ACC112 (cell line): ENCODE data around the gene KLC1.
A peak's percentile ranks its signal among the peaks of the same experiment; 100 is the strongest.

ENCODE experiments used
- H2AFZ ChIP-seq: fragments of 200-600 bp; sonication (generic); one replicate; pipeline ENCODE4 v1.6.0; 2017; ENCODE audit warnings: antibody characterized with exemption, low read length; ENCODE audit not compliant: unreplicated experiment
- H3K27ac ChIP-seq: fragments of 200-600 bp; sonication (generic); 2 replicates; pipeline ENCODE4 v1.5.1; 2014; ENCODE audit warnings: low read depth, mild to moderate bottlenecking, antibody characterized with exemption, low read length, moderate library complexity
- H3K27me3 ChIP-seq: fragments of 200-600 bp; sonication (generic); 2 replicates; pipeline ENCODE4 v1.6.1; 2014; ENCODE audit warnings: mild to moderate bottlenecking, antibody characterized with exemption, low read length, moderate library complexity, mixed read lengths; ENCODE audit not compliant: insufficient read depth
- H3K36me3 ChIP-seq: fragments of 200-600 bp; sonication (generic); 2 replicates; pipeline ENCODE4 v1.6.1; 2016; ENCODE audit warnings: mild to moderate bottlenecking, antibody characterized with exemption, low read length, moderate library complexity, mixed read lengths; ENCODE audit not compliant: insufficient read depth
- H3K4me1 ChIP-seq: fragments of 200-600 bp; sonication (generic); one replicate; pipeline ENCODE4 v1.6.1; 2016; ENCODE audit warnings: low read length, mixed read lengths; ENCODE audit not compliant: insufficient read depth, unreplicated experiment, control insufficient read depth
- H3K4me3 ChIP-seq: fragments of 200-600 bp; sonication (generic); 2 replicates; pipeline ENCODE4 v1.5.1; 2014; ENCODE audit warnings: mild to moderate bottlenecking, low read depth, low read length
- H3K79me2 ChIP-seq: fragments of 200-600 bp; sonication (generic); one replicate; pipeline ENCODE4 v1.6.0; 2016; ENCODE audit warnings: low read length; ENCODE audit not compliant: control insufficient read depth, unreplicated experiment, insufficient read depth

KLC1 gene

DNA sequence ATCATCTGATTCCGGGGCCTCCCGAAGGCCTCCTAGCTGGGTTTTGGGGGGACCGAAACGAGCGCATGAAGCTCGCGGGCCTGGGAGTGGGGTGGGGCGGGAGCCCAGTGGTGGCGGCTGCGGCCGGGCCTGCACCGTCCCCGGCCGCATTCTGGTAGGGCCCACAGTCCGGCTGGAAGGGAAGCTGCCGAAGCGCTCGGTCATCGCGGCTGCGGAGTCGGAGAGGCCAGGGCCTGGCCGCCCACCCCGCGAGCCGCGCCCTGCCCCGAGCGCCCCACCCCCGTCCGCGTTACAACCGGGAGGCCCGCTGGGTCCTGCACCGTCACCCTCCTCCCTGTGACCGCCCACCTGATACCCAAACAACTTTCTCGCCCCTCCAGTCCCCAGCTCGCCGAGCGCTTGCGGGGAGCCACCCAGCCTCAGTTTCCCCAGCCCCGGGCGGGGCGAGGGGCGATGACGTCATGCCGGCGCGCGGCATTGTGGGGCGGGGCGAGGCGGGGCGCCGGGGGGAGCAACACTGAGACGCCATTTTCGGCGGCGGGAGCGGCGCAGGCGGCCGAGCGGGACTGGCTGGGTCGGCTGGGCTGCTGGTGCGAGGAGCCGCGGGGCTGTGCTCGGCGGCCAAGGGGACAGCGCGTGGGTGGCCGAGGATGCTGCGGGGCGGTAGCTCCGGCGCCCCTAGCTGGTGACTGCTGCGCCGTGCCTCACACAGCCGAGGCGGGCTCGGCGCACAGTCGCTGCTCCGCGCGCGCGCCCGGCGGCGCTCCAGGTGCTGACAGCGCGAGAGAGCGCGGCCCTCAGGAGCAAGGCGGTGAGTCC is at the start of gene KLC1:
KLC1 (plus strand) TSS at position 528 of the 819 bp plus-strand sequence. CDS start 25,354 bp downstream, outside the sequence.
- Histone ChIP-seq H3K4me3 (peak within 1 kb of the TSS; percentile 87), H2AFZ (peak within 1 kb of the TSS; percentile 98), H3K27ac (peak within 1 kb of the TSS; percentile 91), H3K36me3 (no peaks in the 10 kb centered on the region), H3K4me1 (peaks cover 18% of the 10 kb centered on the region), H3K27me3 (no peaks in the 10 kb centered on the region), H3K79me2 (peaks cover 50% of the 10 kb centered on the region)

DNA sequence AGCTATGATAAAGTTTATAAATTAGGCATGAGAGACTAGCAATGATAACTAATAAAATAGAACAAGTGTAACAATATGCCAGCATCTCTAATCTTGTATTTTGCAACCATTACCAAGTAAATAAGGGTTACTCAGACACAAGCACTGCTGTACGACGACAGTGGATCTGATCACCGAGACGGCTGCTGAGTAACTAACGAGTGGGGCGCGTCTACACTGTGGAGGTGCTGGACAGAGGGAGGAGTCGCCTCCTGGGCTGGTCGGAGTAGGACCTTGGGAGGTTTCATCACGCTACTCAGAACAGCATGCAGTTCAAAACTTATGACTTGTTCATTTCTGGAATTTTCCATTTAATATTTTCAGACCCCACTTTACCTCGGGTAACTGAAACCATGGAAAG is 47.8 kb upstream of the KLC1 start:
- no peak overlapping the region for H3K27ac ChIP-seq
- H2AFZ ChIP-seq = no peak overlapping the region
- H3K79me2 ChIP-seq = peaks cover 18% of the 10 kb centered on the region
- H3K4me1 ChIP-seq = peaks cover 13% of the 10 kb centered on the region
- H3K36me3 ChIP-seq = peaks cover 5% of the 10 kb centered on the region; the same call in 1 of the 2 replicates
- no peak overlapping the region for H3K4me3 ChIP-seq
- H3K27me3 ChIP-seq = no peaks in the 10 kb centered on the region

DNA sequence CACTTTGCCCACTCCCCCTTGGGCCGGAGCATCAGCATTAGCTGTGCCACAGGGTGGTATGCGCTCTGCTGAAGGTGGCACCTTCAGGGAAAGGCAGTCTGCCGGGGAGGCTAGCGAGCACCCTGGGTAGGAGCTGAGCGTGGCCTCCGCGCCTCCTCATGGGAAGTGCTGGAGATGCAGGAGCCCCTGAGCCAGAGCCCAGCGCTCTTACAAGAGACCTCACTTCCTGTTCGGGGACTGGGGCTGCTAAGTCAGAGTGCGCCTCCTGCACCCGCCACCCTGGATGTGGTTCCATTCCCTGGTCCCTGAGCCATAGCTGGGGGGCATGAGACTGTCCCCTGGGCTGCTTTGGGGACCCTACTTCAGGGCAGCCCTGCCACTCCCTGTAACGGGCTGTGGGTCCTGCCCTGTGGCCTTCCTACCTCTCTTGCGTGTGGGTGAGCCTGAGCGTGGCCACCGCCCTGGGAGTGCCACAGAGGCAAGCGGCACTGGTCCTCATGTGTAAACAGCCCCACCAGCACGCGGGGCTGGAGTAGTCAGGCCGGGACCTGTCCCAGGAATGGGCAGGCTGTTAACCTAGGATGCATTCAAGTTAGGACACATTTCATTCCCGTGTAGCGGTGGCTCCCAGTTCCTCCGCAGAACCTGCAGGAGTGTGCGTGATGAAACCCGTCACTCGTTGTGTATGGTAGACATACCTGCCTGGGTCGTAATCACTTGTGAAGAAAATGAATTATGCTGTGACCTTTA is 46.9 kb upstream of the KLC1 start:
- no peak overlapping the region for H2AFZ ChIP-seq

DNA sequence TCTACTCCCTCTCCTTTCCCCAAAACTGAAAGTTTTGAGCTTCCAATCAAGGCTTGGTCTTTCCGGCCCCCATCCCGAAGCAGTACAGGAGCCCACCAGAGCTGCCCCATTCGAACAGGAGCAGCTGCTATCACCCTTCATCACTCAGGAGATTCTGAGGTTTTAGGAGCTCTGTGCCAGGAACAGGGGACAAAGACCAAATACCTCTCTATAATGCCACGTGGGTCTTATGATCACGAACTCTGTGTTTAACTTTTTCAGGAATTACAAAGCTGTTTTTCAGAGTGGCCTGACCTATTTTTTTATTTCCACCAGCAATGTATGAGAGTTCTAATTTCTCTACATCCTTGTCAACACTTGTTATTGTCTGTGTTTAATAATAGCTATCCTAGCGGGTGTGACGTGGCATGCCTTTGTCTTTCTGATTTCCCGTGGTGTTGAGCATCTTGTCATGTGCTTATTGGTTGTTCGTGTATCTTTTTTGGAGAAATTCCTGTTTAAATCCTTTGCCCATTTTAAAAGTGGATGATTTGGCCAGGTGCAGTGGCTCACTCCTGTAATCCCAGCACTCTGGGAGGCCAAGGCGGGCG is 44.6 kb upstream of the KLC1 start:
- Histone ChIP-seq H3K27ac (no peak overlapping the region), H3K27me3 (no peaks in the 10 kb centered on the region), H3K4me3 (no peak overlapping the region), H3K36me3 (0 out of 2 replicates have a peak, but pooled peaks cover 5% of the 10 kb centered on the region), H2AFZ (no peak overlapping the region), H3K4me1 (no peaks in the 10 kb centered on the region), H3K79me2 (peaks cover 6% of the 10 kb centered on the region)

More for the DNA sequence above, 46.9 kb upstream of the KLC1 start:
- Histone ChIP-seq H3K4me1 (peaks cover 4% of the 10 kb centered on the region), H3K27ac (no peak overlapping the region), H3K36me3 (peaks cover 5% of the 10 kb centered on the region; the same call in 1 of the 2 replicates), H3K4me3 (no peak overlapping the region), H3K79me2 (peaks cover 16% of the 10 kb centered on the region), H3K27me3 (no peaks in the 10 kb centered on the region)

DNA sequence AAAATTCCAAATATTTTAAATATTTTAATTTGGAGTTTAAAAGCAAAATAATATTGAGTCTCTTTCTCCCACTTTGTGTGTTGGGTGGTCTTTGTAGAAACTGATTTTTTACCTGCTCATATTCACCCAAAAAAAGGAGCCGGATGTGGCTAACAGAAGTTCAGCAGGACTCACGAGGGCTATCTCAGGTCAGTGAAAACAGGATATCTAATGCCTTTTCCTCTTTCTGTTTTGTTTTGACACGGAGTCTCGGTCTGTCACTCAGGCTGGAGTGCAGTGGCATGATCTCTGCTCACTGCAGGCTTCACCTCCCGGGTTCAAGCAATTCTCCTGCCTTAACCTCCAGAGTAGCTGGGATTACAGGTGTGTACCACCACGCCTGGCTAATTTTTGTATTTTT is 35.4 kb upstream of the KLC1 start:
- Histone ChIP-seq H3K27me3 (no peaks in the 10 kb centered on the region), H3K36me3 (no peaks in the 10 kb centered on the region), H3K27ac (no peak overlapping the region), H3K4me3 (no peak overlapping the region), H3K79me2 (no peaks in the 10 kb centered on the region), H2AFZ (no peak overlapping the region), H3K4me1 (peaks cover 12% of the 10 kb centered on the region)

DNA sequence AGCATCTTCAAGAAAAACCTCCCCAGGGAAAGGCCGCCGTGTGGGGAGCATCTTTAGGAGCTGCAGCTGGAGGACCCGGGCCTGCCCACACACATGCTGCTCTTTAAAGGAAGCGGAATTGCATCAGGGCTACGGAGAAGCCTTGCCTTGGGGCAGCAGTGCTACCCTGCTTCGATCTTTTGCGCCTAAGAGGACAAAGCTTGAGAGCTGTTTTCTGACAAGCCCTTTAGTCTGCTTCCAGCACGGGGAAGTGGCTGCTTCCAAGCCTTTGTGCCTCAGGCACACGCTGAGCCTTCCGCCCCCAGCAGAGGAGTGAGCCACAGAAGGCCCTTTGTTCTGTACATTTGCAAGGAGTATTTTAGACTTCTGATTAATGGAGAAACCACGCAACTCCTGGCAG is 34.7 kb upstream of the KLC1 start:
- Histone ChIP-seq H3K4me3 (no peak overlapping the region), H3K27me3 (no peaks in the 10 kb centered on the region), H3K27ac (no peak overlapping the region), H3K36me3 (no peaks in the 10 kb centered on the region), H3K4me1 (peaks cover 12% of the 10 kb centered on the region), H2AFZ (no peak overlapping the region), H3K79me2 (no peaks in the 10 kb centered on the region)

DNA sequence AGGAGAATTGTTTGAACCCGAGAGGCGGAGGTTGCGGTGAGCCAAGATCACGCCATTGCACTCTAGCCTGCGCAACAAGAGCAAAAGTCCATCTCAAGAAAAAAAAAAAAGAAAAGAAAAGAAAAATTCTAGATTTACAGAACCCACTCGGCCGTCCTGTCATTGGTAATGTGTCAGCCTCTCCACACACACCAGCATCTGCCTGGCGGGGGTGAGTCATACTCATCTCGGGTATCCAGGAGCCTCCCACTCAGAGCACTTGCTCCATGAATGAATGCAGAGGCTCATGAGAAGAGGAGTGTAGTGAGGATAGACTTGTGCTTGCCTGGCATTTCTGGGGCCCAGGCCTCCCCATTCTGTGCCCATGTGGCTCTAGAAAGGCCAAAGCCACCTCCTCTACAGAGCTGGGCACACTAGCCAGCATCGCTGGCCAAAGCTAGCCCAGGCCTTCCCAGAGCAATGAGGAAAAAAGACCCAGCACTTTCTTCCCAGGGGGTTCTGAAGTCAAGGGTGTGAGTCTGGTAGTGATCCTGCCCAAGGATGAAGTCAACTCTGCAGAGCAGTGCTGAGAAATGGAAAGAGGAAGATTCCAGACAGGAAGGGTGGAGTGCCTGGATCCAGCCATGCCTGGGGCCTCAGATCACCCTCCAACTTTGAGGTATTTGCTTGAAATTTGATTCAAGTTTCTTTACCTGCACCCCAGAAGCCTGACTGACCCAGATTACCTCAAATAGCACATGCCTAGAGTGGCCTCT is 31.2 kb upstream of the KLC1 start:
- Histone ChIP-seq H3K4me3 (no peak overlapping the region), H2AFZ (no peak overlapping the region), H3K79me2 (no peaks in the 10 kb centered on the region), H3K4me1 (peaks cover 12% of the 10 kb centered on the region), H3K36me3 (no peaks in the 10 kb centered on the region), H3K27ac (no peak overlapping the region), H3K27me3 (no peaks in the 10 kb centered on the region)

DNA sequence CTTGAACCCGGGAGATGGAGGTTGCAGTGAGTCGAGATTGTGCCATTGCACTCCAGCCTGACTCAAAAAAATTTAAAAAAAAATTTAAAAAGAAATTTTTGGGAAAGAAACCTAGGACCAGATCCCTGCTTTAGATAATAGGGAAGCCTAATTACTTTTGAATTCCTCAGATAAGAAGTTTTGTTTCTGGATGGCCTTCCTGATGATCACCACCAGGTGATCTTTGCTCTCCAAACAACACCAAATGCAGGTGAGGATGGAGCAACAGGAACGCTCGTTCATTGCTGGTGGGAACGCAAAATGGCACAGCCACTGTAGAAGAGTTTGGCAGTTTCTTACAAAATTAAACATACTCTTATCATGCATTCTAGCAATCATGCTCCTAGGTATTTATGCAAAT is 28.5 kb upstream of the KLC1 start:
- Histone ChIP-seq H3K27me3 (no peaks in the 10 kb centered on the region), H3K27ac (no peak overlapping the region), H3K79me2 (no peaks in the 10 kb centered on the region), H3K4me1 (peaks cover 12% of the 10 kb centered on the region), H3K4me3 (no peak overlapping the region), H2AFZ (no peak overlapping the region), H3K36me3 (no peaks in the 10 kb centered on the region)

DNA sequence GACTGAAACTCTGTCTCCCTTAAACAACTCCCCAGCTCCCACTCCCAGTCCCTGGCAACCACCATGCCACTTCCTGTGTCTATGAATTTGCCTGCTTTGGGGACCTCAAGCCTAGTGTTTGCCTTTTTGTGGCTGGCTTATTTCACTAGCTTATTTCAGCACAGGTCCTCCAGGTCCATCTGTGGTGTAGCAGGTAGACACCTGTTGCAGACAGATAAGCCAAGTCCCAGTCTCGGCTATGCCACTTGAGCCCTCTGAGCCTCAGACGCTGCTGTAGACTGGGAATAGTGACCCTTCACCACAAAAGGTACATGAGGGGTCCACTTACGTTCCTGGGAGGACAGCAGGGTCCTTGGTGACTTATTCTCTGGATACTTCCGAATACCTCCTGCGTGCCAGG is 24.4 kb upstream of the KLC1 start:
- Histone ChIP-seq H3K4me1 (no peaks in the 10 kb centered on the region), H3K79me2 (no peaks in the 10 kb centered on the region), H2AFZ (no peak overlapping the region), H3K36me3 (no peaks in the 10 kb centered on the region), H3K27me3 (no peaks in the 10 kb centered on the region), H3K27ac (no peak overlapping the region), H3K4me3 (no peak overlapping the region)

DNA sequence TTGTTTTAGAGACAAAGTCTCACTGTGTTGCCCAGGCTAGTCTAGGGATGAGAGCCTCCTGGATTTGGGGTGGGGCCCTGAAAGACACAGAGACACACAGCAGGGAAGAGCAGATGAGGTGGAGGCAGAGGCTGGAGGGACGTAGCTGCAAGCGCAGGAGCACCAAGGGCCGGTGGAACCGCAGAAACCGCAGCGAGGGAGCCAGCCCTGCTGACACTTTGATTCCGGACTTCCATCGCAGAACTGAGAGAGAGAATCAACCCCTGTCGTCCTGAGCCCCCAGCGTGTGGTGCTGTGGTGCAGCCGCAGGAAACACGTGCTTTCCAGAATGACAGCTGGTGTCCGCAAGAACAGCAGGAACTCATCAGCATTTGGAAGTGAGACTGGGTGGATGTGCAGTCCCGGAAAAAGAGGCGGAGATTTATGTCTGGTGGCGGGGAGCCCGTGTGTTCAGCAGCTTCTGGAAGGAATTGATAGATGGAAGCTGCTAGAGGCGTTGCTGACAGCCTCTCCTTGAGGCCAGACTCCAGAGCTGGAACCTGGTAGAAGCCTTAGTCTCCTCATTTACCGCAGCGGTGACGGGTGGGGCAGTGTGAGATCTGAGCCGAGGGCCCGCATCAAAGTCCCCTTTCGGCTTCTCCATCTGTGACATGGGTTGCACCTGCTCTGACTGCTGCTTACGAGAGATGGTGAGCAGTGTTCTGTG is 21.9 kb upstream of the KLC1 start:
- Histone ChIP-seq H3K27me3 (no peaks in the 10 kb centered on the region), H3K4me3 (peak overlapping the region; percentile 57), H3K4me1 (no peaks in the 10 kb centered on the region), H3K36me3 (no peaks in the 10 kb centered on the region), H2AFZ (no peak overlapping the region), H3K79me2 (no peaks in the 10 kb centered on the region), H3K27ac (no peak overlapping the region)
